Activated T-cell treated with anti-CD3 and anti-CD28 coated beads for 24 hours (primary cell): ENCODE measurements around the gene ERN2.
"Not testable (repeated sequence)": the region's sequence is repeated elsewhere in the genome, so short reads cannot be mapped to it uniquely, and the experiment has no call there.

ENCODE experiments used
- DNase-seq: peaks from one replicate; pipeline ENCODE4 v3.0.0-alpha.2; 2020; ENCODE audit warnings: low read depth

Gene ERN2

GRCh38 chr16:23712976-23713375 lies at the start of gene ERN2:
Gene ERN2, minus strand, starts transcription at chr16:23713222. Its CDS starts 35 bp downstream, at chr16:23713187.
- DNase-seq, result no peak

- DNase-seq, result no peak
Measured at GRCh38 chr16:23757937-23758619, 45.1 kb upstream of the ERN2 start.

- no peak for DNase-seq
Measured at GRCh38 chr16:23757116-23757515, 44.1 kb upstream of the ERN2 start.

GRCh38 chr16:23755484-23755809 lies 42.4 kb upstream of the ERN2 start:
- no peak for DNase-seq

- no peak for DNase-seq
Measured at GRCh38 chr16:23754594-23755483, 41.8 kb upstream of the ERN2 start, which contains the start of gene CHP2. Gene CHP2, plus strand, starts transcription at chr16:23755026. Its CDS starts 24 bp downstream, at chr16:23755050.

- no peak for DNase-seq
Measured at GRCh38 chr16:23753908-23754593, 41.0 kb upstream of the ERN2 start.

GRCh38 chr16:23751053-23751452 lies 38.0 kb upstream of the ERN2 start:
- not testable (repeated sequence) for DNase-seq

GRCh38 chr16:23748630-23749029 lies 35.6 kb upstream of the ERN2 start:
- DNase-seq, result no peak

GRCh38 chr16:23745263-23745662 lies 32.2 kb upstream of the ERN2 start:
- no peak for DNase-seq

GRCh38 chr16:23742766-23743165 lies 29.7 kb upstream of the ERN2 start:
- DNase-seq, result no peak

GRCh38 chr16:23741675-23742303 lies 28.8 kb upstream of the ERN2 start:
- DNase-seq, result no peak

- DNase-seq, result no peak
Measured at GRCh38 chr16:23739516-23739915, 26.5 kb upstream of the ERN2 start.

- not testable (repeated sequence) for DNase-seq
Measured at GRCh38 chr16:23737423-23738028, 24.5 kb upstream of the ERN2 start.

GRCh38 chr16:23734176-23734893 lies 21.3 kb upstream of the ERN2 start:
- DNase-seq, result no peak

- no peak for DNase-seq
Measured at GRCh38 chr16:23729503-23730424, 16.7 kb upstream of the ERN2 start.

GRCh38 chr16:23728112-23728477 lies 15.1 kb upstream of the ERN2 start:
- DNase-seq, result no peak

- DNase-seq, result no peak
Measured at GRCh38 chr16:23726710-23727109, 13.7 kb upstream of the ERN2 start.

GRCh38 chr16:23724785-23725131 lies 11.7 kb upstream of the ERN2 start:
- no peak for DNase-seq

- DNase-seq, result no peak
Measured at GRCh38 chr16:23724096-23724784, 11.2 kb upstream of the ERN2 start.
